ENCODE data around the gene PHRF1. TPM values are rescaled to one million over a fixed set of nuclear protein-coding genes. Genes with fewer than 3 reads are reported as not detected.
A peak's percentile ranks its signal among the peaks of the same experiment; 100 is the strongest.

Gene PHRF1
- total RNA-seq, 6 experiments from 2014 or later: 15.4 to 21.9 (median 20.3) TPM

DNA sequence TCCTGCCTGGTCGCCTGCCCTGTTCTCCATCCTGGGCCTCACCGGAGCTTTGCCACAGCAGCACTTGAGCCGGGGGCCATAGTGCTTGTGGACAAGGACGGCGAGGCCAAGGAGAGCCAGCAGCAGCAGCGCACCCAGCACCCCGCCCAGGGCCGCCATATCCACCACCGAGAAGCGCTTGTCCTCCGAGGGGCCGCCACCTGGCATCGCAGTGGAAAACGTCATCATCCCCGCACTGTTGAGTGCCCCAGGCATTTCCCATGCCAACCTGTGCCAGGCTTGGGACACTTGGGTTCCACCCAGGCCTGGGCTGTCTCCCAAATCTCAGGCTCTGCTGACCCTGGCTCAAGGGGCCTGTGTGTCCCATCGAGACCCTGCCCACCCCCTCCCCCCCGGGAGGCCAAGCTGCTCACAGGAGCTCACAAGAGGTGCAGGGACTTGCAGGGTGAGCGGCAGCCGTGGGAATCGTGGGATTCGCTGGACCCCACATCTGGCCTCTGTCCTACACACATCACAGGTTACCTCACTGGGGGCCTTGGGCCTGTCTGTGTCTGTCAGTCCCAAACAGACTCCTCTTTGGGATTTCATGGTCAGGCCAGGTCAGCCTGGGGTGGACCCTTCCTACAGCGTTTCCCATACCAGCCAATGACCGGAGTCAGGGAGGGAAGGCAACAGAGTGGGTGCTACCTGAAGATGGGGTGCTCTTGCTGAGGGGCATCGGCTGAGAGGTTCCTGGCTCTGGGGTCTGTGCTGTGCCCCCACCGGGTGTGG, 41.8 kb downstream of the PHRF1 start:
- ATAC-seq (no peak), DNase-seq (peak in 2 of 3 donors; percentile 26 to 60)
- H3K36me3 ChIP-seq: peaks cover 0 to 2% (median 1%) of the 10 kb centered on the region in 4 donors
- peaks cover 0 to 26% (median 12%) of the 10 kb centered on the region in 4 donors for H3K4me1 ChIP-seq
- 78% methylated on average over 7 of the region's 25 CpGs for WGBS (ENCODE audit: insufficient coverage, low coverage, low lambda C conversion rate, missing lambda C conversion rate)
- no peak overlapping the region for H3K4me3 ChIP-seq
- no peaks in the 10 kb centered on the region for H3K9me3 ChIP-seq
- intact Hi-C loops (cut with DNase I): no loop called here
- no peak overlapping the region for H3K27ac ChIP-seq
- no peaks in the 10 kb centered on the region for H3K27me3 ChIP-seq
- TF ChIP-seq, protein P1, sequence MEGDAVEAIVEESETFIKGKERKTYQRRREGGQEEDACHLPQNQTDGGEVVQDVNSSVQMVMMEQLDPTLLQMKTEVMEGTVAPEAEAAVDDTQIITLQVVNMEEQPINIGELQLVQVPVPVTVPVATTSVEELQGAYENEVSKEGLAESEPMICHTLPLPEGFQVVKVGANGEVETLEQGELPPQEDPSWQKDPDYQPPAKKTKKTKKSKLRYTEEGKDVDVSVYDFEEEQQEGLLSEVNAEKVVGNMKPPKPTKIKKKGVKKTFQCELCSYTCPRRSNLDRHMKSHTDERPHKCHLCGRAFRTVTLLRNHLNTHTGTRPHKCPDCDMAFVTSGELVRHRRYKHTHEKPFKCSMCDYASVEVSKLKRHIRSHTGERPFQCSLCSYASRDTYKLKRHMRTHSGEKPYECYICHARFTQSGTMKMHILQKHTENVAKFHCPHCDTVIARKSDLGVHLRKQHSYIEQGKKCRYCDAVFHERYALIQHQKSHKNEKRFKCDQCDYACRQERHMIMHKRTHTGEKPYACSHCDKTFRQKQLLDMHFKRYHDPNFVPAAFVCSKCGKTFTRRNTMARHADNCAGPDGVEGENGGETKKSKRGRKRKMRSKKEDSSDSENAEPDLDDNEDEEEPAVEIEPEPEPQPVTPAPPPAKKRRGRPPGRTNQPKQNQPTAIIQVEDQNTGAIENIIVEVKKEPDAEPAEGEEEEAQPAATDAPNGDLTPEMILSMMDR (IDR thresholded peaks at IDR 0.05): no peak
- no peak for TF ChIP-seq POLR2A (IDR thresholded peaks at IDR 0.05)

DNA sequence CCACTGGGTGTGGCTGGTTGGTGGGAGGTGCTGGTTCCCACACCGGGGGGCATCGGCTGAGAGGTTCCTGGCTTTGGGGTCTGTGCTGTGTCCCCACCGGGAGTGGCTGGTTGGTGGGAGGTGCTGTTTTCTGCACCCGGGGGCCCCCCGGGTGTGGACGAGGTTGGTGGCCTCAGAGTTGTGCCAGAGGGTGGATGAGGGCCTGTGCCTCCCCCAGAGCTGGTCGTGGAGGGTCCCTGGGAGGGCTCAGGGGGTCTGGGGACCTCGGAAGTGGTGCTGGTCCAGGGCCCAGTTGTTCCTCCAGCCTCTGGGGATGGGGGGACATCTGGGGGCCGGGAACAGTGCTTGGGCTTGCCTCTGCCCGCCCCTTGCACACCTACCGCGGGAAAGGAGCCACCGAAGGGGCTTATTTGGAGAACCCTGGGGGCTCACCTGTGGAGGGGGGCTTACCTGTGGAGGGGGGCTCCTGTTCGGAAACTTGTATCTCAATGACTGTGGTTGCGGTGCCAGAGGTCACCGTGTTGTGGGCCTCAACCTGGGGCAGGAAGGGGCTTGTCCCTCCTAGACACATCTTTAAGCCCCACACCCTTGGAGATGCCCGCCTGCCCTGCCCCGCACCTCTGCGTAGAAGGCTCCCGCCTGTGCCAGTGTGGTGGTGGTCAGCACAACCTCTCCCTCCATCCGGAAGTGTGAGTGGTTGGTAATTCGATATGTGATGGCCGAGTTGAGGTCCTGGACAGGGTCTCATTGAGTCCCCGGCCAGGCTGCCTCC, 42.8 kb downstream of the PHRF1 start:
- no peaks in the 10 kb centered on the region for H3K27me3 ChIP-seq
- ATAC-seq (no peak), DNase-seq (no peak)
- TF ChIP-seq, protein P1 (IDR thresholded peaks at IDR 0.05): no peak
- TF ChIP-seq POLR2A (IDR thresholded peaks at IDR 0.05): no peak
- peaks cover 0 to 19% (median 8%) of the 10 kb centered on the region in 4 donors for H3K4me1 ChIP-seq
- 100% methylated on average over 1 of the region's 24 CpGs for WGBS (ENCODE audit: insufficient coverage, low coverage, low lambda C conversion rate, missing lambda C conversion rate)
- intact Hi-C loops (cut with DNase I): no loop called here
- H3K9me3 ChIP-seq: no peaks in the 10 kb centered on the region
- H3K4me3 ChIP-seq: no peak overlapping the region
- no peak overlapping the region for H3K27ac ChIP-seq
- H3K36me3 ChIP-seq: no peaks in the 10 kb centered on the region

DNA sequence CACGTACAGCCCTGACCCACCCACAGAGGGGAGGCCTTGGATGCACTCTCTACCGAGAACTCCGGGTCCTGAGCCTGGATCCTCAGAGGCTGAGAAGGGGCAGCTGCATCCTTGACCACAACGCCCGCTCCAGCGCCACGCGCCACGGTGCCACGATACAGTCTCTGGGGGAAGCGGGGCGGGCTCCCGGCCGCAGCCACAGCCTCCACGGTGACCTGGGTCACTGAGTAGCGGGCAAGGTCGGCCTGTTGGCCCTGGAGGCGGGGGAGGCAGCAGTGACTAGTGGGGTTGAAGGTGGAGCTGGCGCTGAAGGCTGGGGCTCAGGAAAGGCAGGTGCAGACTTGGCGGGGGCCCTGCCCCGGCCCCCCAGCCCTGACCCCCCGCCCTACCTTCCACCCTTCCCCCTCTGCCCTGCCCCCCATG, 43.4 kb downstream of the PHRF1 start:
- H3K27me3 ChIP-seq: no peaks in the 10 kb centered on the region
- no peak overlapping the region for H3K27ac ChIP-seq
- DNase-seq (peak in 1 of 3 donors; percentile 53), ATAC-seq (no peak)
- H3K9me3 ChIP-seq: no peaks in the 10 kb centered on the region
- H3K4me3 ChIP-seq: no peak overlapping the region
- no peaks in the 10 kb centered on the region for H3K36me3 ChIP-seq
- H3K4me1 ChIP-seq: peaks cover 0 to 19% (median 5%) of the 10 kb centered on the region in 4 donors
- WGBS (ENCODE audit: insufficient coverage, low coverage, low lambda C conversion rate, missing lambda C conversion rate): 100% methylated on average over 1 of the region's 22 CpGs
- TF ChIP-seq POLR2A (IDR thresholded peaks at IDR 0.05): no peak
- TF ChIP-seq, protein P1 (IDR thresholded peaks at IDR 0.05): no peak
- intact Hi-C loops (cut with DNase I): no loop called here

DNA sequence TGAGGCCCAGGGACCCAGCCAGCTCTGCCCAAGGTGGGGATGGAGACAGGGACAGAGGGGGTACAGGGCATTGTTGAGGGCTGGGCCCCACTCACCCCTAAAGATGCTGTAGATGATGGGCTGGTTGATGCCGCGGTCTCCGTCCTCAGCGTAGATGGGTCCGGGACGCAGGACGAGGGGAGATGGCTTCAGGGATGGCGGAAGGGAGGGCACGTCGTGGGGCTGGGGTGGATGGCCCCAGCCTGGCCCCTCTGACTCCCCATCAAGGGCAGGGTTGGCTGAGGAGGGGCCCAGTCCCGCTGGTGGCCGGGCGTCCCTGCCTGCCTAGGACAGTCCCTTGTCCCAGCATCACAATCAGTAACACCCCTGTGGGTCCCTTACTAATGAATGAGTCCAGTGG, 43.9 kb downstream of the PHRF1 start:
- WGBS (ENCODE audit: insufficient coverage, low coverage, low lambda C conversion rate, missing lambda C conversion rate): 92% methylated on average over 2 of the region's 13 CpGs
- TF ChIP-seq, protein P1 (IDR thresholded peaks at IDR 0.05): no peak
- TF ChIP-seq POLR2A (IDR thresholded peaks at IDR 0.05): no peak
- H3K36me3 ChIP-seq: no peaks in the 10 kb centered on the region
- no peak overlapping the region for H3K4me3 ChIP-seq
- H3K27ac ChIP-seq: no peak overlapping the region
- no peaks in the 10 kb centered on the region for H3K27me3 ChIP-seq
- H3K9me3 ChIP-seq: no peaks in the 10 kb centered on the region
- ATAC-seq (no peak), DNase-seq (no peak)
- intact Hi-C loops (cut with DNase I): no loop called here
- peaks cover 0 to 16% (median 4%) of the 10 kb centered on the region in 4 donors for H3K4me1 ChIP-seq
